Stimulated activated CD4-positive, alpha-beta T cell treated with anti-CD3 and anti-CD28 coated beads, Interleukin-4, amount 100 ng/mL, for 48 hours (primary cell): ENCODE results near the gene FAM20A.
"Not testable (repeated sequence)": the region's sequence is repeated elsewhere in the genome, so short reads cannot be mapped to it uniquely, and the experiment has no call there.

Experiments
- DNase-seq, 2 donors: peaks; one replicate each; pipeline ENCODE4 v3.0.0-alpha.2; 2020; ENCODE audit warnings: low read depth in 2 of 2

FAM20A gene

GRCh38 chr17:68492394-68493054 lies 108.6 kb downstream of the FAM20A start:
- DNase-seq = not testable (repeated sequence)

GRCh38 chr17:68491381-68492231 lies 109.6 kb downstream of the FAM20A start:
- DNase-seq = no peak

- no peak for DNase-seq
These were observed 111.2 kb downstream of the FAM20A start for GRCh38 chr17:68489919-68490318.
